ENCODE results near the gene PKN1.
"Not testable (repeated sequence)": the region's sequence is repeated elsewhere in the genome, so short reads cannot be mapped to it uniquely, and the experiment has no call there.

The PKN1 gene

DNA sequence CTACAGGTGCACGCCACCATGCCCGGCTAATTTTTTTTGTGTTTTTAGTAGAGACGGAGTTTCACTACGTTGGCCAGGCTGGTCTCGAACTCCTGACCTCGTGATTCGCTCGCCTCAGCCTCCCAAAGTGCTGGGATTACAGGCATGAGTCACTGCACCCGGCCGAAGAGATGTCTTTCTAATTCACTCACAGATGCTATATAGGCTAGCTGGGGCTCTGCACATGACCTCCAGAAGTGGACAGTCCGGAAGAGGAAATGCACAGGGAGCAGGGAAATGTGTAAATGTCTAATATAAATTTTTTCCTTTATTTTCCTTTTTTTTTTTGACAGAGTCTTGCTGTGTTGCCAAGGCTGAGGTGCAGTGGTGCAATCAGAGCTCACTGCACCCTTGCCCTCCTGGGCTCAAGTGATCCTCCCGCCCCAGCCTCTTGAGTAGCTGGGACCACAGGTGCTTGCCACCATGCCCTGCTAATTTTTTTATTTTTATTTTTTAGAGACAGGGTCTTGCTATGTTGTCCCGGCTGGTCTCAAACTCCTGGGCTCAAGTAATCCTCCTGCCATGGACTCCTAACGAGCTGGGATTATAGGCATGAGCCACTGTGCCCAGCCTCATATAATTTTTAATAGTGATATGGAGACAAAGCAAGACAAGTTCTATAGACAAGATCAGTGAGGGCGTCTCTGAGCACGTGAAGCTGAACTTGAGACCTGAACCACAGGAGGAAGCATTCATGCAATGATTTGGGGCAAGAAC, 54.4 kb downstream of the PKN1 start:
- DNase-seq (ENCODE audit: low read depth) = no peak

DNA sequence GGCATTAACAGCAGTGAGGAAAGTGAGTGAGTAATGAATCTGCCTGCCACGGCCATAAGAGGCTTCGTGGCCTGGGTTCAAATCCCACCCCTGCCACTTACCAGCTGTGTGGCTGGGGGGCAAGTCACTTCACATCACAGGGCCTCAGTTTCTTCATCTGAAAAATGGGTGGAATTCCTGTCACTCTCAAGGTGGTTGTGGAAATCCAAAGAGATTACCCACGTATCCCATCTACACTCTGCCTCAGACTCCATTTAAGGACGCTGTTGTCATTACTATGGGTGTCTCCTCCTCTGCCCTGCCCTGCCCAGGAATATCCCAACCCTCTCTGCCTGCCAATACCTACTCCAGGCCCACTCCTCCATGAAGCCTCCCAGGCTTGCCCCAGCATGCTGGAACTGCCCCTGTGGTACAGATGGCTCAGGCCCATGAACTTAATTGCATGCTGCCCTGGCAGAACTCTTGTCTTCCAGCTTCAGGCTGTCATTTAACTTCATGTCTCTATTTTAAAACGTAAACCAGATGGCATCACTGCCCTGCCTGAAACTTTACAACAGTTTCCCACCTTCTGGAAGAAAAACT, 59.7 kb downstream of the PKN1 start:
- DNase-seq (ENCODE audit: low read depth) = no peak

GRCh38 chr19:14494411-14494810, 61.3 kb downstream of the PKN1 start:
- no peak for DNase-seq (ENCODE audit: low read depth)

- no peak for DNase-seq (ENCODE audit: low read depth)
Observed at GRCh38 chr19:14494910-14495671, 62.0 kb downstream of the PKN1 start.

DNA sequence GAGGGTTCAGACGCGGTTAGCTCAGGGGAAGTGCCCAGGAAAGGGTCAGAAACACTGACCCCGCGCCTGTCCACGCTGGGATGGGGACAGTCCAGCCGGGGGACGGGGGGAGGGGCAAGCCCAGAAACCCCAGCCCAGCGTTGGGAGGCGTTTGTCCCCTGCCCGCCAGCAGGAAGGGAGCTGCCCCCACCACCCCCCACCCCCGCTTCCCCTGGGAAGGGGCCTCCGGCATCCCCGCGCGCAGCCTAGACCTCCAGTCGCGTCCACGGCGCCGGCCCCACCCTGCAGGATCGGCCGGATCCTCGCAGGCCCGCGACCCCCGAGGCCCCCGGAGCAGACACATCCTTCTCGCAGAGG, 62.5 kb downstream of the PKN1 start:
- DNase-seq (ENCODE audit: low read depth) = no peak

GRCh38 chr19:14496029-14496833, 63.1 kb downstream of the PKN1 start, which contains the start of gene GIPC1:
GIPC1 (minus strand) TSS chr19:14496127; CDS start chr19:14482976, 13,151 bp downstream.
- peak; percentile 98 for DNase-seq (ENCODE audit: low read depth)

DNA sequence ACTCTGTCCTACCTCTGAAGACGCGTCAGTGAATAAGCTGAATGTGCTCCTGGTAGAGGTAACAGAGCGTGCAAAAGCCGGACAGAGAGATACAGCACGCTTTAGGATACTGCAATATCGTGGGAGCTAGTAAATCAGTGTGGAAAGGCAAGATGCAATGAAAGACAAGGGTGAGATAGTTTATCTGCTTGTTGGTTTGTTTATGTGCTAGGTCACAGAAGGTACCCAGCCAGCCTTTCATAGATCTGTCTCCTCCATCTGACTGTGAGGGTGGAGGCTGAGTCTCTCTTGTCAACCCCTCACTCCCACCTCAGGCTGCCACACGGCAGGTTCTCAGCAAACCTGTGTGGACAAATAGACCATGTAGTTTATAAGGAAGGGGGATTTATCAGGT, 63.7 kb downstream of the PKN1 start:
- no peak for DNase-seq (ENCODE audit: low read depth)

GRCh38 chr19:14497228-14497921, 64.3 kb downstream of the PKN1 start:
- no peak for DNase-seq (ENCODE audit: low read depth)

GRCh38 chr19:14502334-14503092, 69.4 kb downstream of the PKN1 start:
- peak; percentile 23 for DNase-seq (ENCODE audit: low read depth)

- DNase-seq (ENCODE audit: low read depth) = no peak
Observed at GRCh38 chr19:14503285-14503684, 70.2 kb downstream of the PKN1 start.

DNA sequence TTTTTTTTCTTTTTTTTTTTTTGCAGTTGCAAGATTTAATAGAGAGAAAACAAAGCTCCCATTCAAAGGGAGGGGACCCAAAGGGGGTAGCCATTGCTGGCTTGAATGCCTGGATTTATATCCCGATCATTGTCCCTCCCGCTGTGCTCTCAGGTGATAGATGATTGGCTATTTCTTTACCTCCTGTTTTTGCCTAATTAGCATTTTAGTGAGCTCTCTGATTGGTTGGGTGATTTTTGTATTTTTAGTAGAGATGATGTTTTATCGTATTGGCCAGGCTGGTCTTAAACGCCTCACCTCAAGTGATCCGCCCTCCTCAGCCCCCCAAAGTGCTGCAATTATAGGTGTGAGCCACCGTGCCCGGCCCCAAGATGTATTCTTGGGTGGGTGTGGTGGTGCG, 71.5 kb downstream of the PKN1 start:
- DNase-seq (ENCODE audit: low read depth) = not testable (repeated sequence)

- peak; percentile 71 for DNase-seq (ENCODE audit: low read depth)
Observed at GRCh38 chr19:14505488-14506239, 72.6 kb downstream of the PKN1 start.

DNA sequence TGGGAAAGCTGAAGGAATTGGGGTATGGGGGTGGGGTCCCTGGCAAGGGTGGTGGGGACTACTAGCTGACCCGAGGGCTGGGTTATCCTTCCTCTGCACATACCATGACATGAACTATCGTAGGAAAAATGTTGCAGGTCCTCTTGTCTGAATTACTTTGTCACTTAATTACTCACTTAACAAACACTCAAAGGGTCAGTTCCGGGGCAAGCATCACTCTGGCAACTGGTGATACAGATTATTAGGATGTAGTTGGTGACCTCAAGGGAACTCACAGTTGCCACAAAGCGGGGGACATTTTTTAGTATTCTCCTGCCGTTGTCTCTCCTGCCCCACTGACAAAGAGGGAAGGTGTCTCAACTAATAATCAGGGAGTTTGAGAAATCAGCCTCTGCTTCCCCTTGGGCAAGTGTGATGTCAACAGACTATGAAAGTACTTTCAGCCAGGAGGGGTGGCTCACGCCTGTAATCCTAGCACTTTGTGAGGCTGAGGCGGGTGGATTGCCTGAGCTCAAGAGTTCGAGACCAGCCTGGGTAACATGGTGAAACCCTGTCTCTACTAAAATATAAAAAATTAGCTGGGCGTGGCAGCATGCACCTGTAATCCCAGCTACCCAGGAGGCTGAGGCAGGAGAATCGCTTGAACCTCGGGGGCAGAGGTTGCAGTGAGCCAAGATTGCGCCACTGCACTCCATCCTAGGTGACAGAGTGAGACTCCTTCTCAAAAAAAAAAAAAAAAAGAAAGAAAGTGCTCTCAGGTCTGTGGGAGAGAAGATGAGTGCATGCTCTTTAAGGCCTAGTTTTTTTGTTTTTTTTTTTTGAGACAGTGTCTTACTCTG, 74.8 kb downstream of the PKN1 start:
- DNase-seq (ENCODE audit: low read depth) = no peak

- DNase-seq (ENCODE audit: low read depth) = peak; percentile 73
Observed at GRCh38 chr19:14510311-14511228, 77.5 kb downstream of the PKN1 start.

GRCh38 chr19:14511229-14511593, 78.1 kb downstream of the PKN1 start:
- DNase-seq (ENCODE audit: low read depth) = no peak

DNA sequence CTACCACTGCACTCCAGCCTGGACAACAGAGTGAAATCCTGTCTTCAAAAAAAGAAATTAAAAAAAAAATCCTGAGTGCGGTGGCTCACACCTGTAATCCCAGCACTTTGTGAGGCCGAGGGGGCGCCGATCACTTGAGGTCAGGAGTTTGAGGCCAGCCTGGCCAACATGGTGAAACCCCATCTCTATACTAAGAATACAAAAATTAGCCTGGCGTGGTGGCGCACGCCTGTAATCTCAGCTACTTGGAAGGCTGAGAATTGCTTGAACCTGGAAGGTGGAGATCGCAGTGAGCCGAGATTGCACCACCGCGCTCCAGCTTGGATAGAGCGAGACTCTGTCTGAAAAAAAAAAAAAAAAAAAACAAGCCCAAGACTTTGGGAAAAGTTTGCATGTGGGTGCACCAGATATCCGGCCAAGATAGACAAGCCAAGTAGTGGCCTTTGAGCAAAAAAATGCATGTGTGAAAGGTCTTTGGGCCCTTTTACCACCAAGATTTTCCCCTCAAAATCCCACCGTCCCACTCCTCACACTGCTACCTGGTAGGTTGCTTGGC, 79.4 kb downstream of the PKN1 start:
- no peak for DNase-seq (ENCODE audit: low read depth)

DNA sequence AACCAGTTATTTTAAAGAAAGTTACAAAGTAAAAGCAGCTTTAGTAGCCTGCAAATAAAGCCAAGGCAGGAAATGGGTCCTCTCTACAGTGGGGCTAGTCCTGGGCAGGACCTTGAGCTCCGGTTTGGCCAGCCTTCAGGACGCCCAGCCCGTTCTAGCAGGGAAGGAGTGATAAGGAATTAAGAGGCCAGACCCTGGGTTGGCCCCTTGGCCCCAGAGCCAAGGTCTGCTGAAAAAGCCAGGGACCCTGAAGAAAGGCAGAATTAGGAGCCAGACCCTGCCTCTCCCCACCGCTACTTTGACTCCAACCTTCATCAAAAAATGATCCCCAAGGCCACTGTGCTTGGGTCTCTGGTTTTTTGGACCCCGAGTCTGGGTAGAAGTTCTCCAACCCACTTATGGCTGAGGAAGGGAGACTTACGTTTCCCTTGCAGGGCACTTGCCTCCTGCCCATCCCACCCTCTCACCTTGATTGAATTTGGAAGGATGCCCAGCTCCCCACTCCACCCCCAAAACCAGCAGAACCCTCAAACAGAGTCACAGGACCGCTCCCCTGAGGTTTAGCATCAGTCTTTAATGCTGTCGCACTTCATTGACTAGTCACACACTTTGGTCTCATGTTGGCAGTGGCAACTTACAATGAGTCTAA, 81.2 kb downstream of the PKN1 start:
- no peak for DNase-seq (ENCODE audit: low read depth)

Measured in GM04504 (cell line).